ENCODE measurements around the gene RPLP1. TPM values are rescaled to one million over a fixed set of nuclear protein-coding genes. Genes with fewer than 3 reads are reported as not detected.

RPLP1 gene
- total RNA-seq, 1 donor from 2014 or later = 218 TPM

- DNase-seq (ENCODE audit: low read depth) = peak; percentile 69
Observed at GRCh38 chr15:69468241-69469121, 15.9 kb downstream of the RPLP1 start.

GRCh38 chr15:69469467-69470201 is 17.0 kb downstream of the RPLP1 start:
- no peak for DNase-seq (ENCODE audit: low read depth)

- no peak for DNase-seq (ENCODE audit: low read depth)
Observed at GRCh38 chr15:69472046-69472445, 19.4 kb downstream of the RPLP1 start.

GRCh38 chr15:69472562-69472961 is 19.9 kb downstream of the RPLP1 start:
- DNase-seq (ENCODE audit: low read depth) = no peak

GRCh38 chr15:69474291-69474690 is 21.7 kb downstream of the RPLP1 start:
- DNase-seq (ENCODE audit: low read depth) = no peak

GRCh38 chr15:69474846-69475455 is 22.3 kb downstream of the RPLP1 start:
- no peak for DNase-seq (ENCODE audit: low read depth)

- peak; percentile 73 for DNase-seq (ENCODE audit: low read depth)
Observed at GRCh38 chr15:69475769-69476358, 23.2 kb downstream of the RPLP1 start.

GRCh38 chr15:69476704-69477473 is 24.3 kb downstream of the RPLP1 start:
- DNase-seq (ENCODE audit: low read depth) = no peak

GRCh38 chr15:69478259-69478781 is 25.7 kb downstream of the RPLP1 start:
- peak; percentile 36 for DNase-seq (ENCODE audit: low read depth)

GRCh38 chr15:69479081-69479480 is 26.5 kb downstream of the RPLP1 start:
- no peak for DNase-seq (ENCODE audit: low read depth)

GRCh38 chr15:69479971-69480370 is 27.4 kb downstream of the RPLP1 start:
- no peak for DNase-seq (ENCODE audit: low read depth)

- no peak for DNase-seq (ENCODE audit: low read depth)
Observed at GRCh38 chr15:69480932-69481331, 28.3 kb downstream of the RPLP1 start.

- DNase-seq (ENCODE audit: low read depth) = no peak
Observed at GRCh38 chr15:69482686-69483256, 30.2 kb downstream of the RPLP1 start.

- DNase-seq (ENCODE audit: low read depth) = no peak
Observed at GRCh38 chr15:69484837-69485236, 32.2 kb downstream of the RPLP1 start.

- no peak for DNase-seq (ENCODE audit: low read depth)
Observed at GRCh38 chr15:69486481-69487110, 34.0 kb downstream of the RPLP1 start.

- DNase-seq (ENCODE audit: low read depth) = peak; percentile 36
Observed at GRCh38 chr15:69489073-69489571, 36.5 kb downstream of the RPLP1 start.

GRCh38 chr15:69490356-69491037 is 37.9 kb downstream of the RPLP1 start:
- DNase-seq (ENCODE audit: low read depth) = no peak

GRCh38 chr15:69491038-69491505 is 38.5 kb downstream of the RPLP1 start:
- peak; percentile 83 for DNase-seq (ENCODE audit: low read depth)

GRCh38 chr15:69493406-69493805 is 40.8 kb downstream of the RPLP1 start:
- DNase-seq (ENCODE audit: low read depth) = no peak

Data from myocyte (in vitro differentiated cells).